ENCODE results near the gene EPHA10. TPM values are rescaled to one million over a fixed set of nuclear protein-coding genes. Genes with fewer than 3 reads are reported as not detected.

Gene EPHA10
- polyA plus RNA-seq, 1 donor from 2014 or later, result 39.4 TPM

- Histone ChIP-seq H3K9me2 (ENCODE audit: insufficient read depth, low read length) (no peaks in the 10 kb centered on the region), H2AFZ (ENCODE audit: low read depth, low read length) (no peak overlapping the region), H3F3A (ENCODE audit: insufficient read depth, low read length, poor library complexity, severe bottlenecking) (no peaks in the 10 kb centered on the region), H4K20me1 (ENCODE audit: insufficient read depth) (no peaks in the 10 kb centered on the region), H3K4me3 (ENCODE audit: low read length) (no peak overlapping the region), H3K27ac (ENCODE audit: low read length) (no peak overlapping the region), H3K4me2 (ENCODE audit: low read length) (no peak overlapping the region), H3K9me3 (ENCODE audit: low read length) (no peaks in the 10 kb centered on the region), H3K27me3 (ENCODE audit: insufficient read depth, low read depth, low read length) (no peaks in the 10 kb centered on the region), H3K36me3 (ENCODE audit: insufficient read depth, low read length) (no peaks in the 10 kb centered on the region), H3K79me2 (replicated peaks; ENCODE audit: insufficient read depth, low read length) (no peaks in the 10 kb centered on the region), H3K9ac (ENCODE audit: low read length) (no peak overlapping the region)
- TF ChIP-seq EZH2 (IDR thresholded peaks at IDR 0.05; ENCODE audit: borderline replicate concordance, insufficient read depth, low read length, poor library complexity, severe bottlenecking) (no peak), EP300 (conservative IDR thresholded peaks at IDR 0.05; ENCODE audit: poor library complexity, severe bottlenecking) (no peak), RAD21 (conservative IDR thresholded peaks at IDR 0.05) (no peak), POLR2AphosphoS5 (IDR thresholded peaks at IDR 0.05) (no peak), TAF1 (IDR thresholded peaks at IDR 0.05; ENCODE audit: low read depth) (no peak), SMC3 (conservative IDR thresholded peaks at IDR 0.05; ENCODE audit: poor library complexity) (no peak), REST (IDR thresholded peaks at IDR 0.05; ENCODE audit: borderline replicate concordance) (no peak), MXI1 (conservative IDR thresholded peaks at IDR 0.05; ENCODE audit: poor library complexity, severe bottlenecking) (no peak), CTCF (IDR thresholded peaks at IDR 0.05; ENCODE audit: poor library complexity, severe bottlenecking) (no peak)
Measured at GRCh38 chr1:37670133-37670532, 94.8 kb downstream of the EPHA10 start.

GRCh38 chr1:37667023-37667671, 97.8 kb downstream of the EPHA10 start:
- Histone ChIP-seq H2AFZ (ENCODE audit: low read depth, low read length) (no peak overlapping the region), H3K4me2 (ENCODE audit: low read length) (no peak overlapping the region), H3K9me3 (ENCODE audit: low read length) (no peaks in the 10 kb centered on the region), H3K27ac (ENCODE audit: low read length) (no peak overlapping the region), H3K4me3 (ENCODE audit: low read length) (no peak overlapping the region), H3K27me3 (ENCODE audit: insufficient read depth, low read depth, low read length) (no peaks in the 10 kb centered on the region), H3K36me3 (ENCODE audit: insufficient read depth, low read length) (no peaks in the 10 kb centered on the region), H3F3A (ENCODE audit: insufficient read depth, low read length, poor library complexity, severe bottlenecking) (no peaks in the 10 kb centered on the region), H3K9me2 (ENCODE audit: insufficient read depth, low read length) (no peaks in the 10 kb centered on the region), H4K20me1 (ENCODE audit: insufficient read depth) (no peaks in the 10 kb centered on the region), H3K79me2 (replicated peaks; ENCODE audit: insufficient read depth, low read length) (no peaks in the 10 kb centered on the region), H3K9ac (ENCODE audit: low read length) (no peak overlapping the region)
- TF ChIP-seq CTCF (IDR thresholded peaks at IDR 0.05; ENCODE audit: poor library complexity, severe bottlenecking) (no peak), EP300 (conservative IDR thresholded peaks at IDR 0.05; ENCODE audit: poor library complexity, severe bottlenecking) (no peak)
